HepG2 (cell line): ENCODE results near the gene ABCC5. TPM values are rescaled to one million over a fixed set of nuclear protein-coding genes. Genes with fewer than 3 reads are reported as not detected.

ENCODE experiments used
- ARNT ChIP-seq: fragments of 450-650 bp; IDR thresholded peaks from 2 replicates; pipeline ENCODE4 v1.6.1; 2017
- EEA1 ChIP-seq: sonication (generic); formaldehyde crosslinking; IDR thresholded peaks from 2 replicates; pipeline ENCODE4 v1.5.1; 2020; ENCODE audit warnings: mild to moderate bottlenecking, missing genetic modification reagents, borderline replicate concordance
- HMG20B ChIP-seq: conservative IDR thresholded peaks from 2 replicates; pipeline ENCODE4 v1.6.1; 2016; ENCODE audit warnings: missing genetic modification reagents, missing compliant biosample characterization
- ISL2 ChIP-seq: sonication (generic); formaldehyde crosslinking; IDR thresholded peaks from 2 replicates; pipeline ENCODE4 v1.5.0; 2020; ENCODE audit warnings: missing genetic modification reagents
- KLF13 ChIP-seq: sonication (generic); formaldehyde crosslinking; IDR thresholded peaks from 2 replicates; pipeline ENCODE4 v1.4.0; 2020; ENCODE audit warnings: mild to moderate bottlenecking, missing genetic modification reagents
- NFE2L1 ChIP-seq: sonication (generic); formaldehyde crosslinking; IDR thresholded peaks from 2 replicates; pipeline ENCODE4 v1.4.0; 2020; ENCODE audit warnings: missing genetic modification reagents, mild to moderate bottlenecking, borderline replicate concordance
- PCBP1 ChIP-seq: fragments of 200-400 bp; formaldehyde crosslinking; IDR thresholded peaks from 2 replicates; pipeline ENCODE4 v1.6.1; 2017; ENCODE audit warnings: mild to moderate bottlenecking, low read depth, low read length, borderline replicate concordance
- RBFOX2 ChIP-seq: fragments of 200-400 bp; formaldehyde crosslinking; IDR thresholded peaks from 2 replicates; pipeline ENCODE4 v1.6.1; 2017; ENCODE audit warnings: low read depth, mild to moderate bottlenecking, low read length
- RNF2 ChIP-seq: fragments of 450-650 bp; conservative IDR thresholded peaks from 2 replicates; pipeline ENCODE4 v1.6.1; 2016; ENCODE audit warnings: low read depth
- STAT5B ChIP-seq: sonication (generic); formaldehyde crosslinking; IDR thresholded peaks from 2 replicates; pipeline ENCODE4 v1.4.0; 2020; ENCODE audit warnings: missing genetic modification reagents
- TARDBP ChIP-seq: sonication (generic); formaldehyde crosslinking; IDR thresholded peaks from 2 replicates; pipeline ENCODE4 v1.8.0; 2022; ENCODE audit warnings: mild to moderate bottlenecking, missing genetic modification reagents
- TRIM24 ChIP-seq: sonication (generic); formaldehyde crosslinking; IDR thresholded peaks from 2 replicates; pipeline ENCODE4 v1.8.0; 2022; ENCODE audit warnings: mild to moderate bottlenecking, missing genetic modification reagents
- ZNF468 ChIP-seq: sonication (generic); formaldehyde crosslinking; IDR thresholded peaks from 2 replicates; pipeline ENCODE4 v1.8.0; 2022; ENCODE audit warnings: mild to moderate bottlenecking, moderate library complexity, missing genetic modification reagents
- ZNF75D ChIP-seq: sonication (generic); formaldehyde crosslinking; IDR thresholded peaks from 2 replicates; pipeline ENCODE4 v1.8.1; 2023; ENCODE audit warnings: missing genetic modification reagents, mild to moderate bottlenecking, borderline replicate concordance
- ZSCAN31 ChIP-seq: sonication (generic); formaldehyde crosslinking; IDR thresholded peaks from 2 replicates; pipeline ENCODE4 v1.5.0; 2020; ENCODE audit warnings: low read depth, mild to moderate bottlenecking, missing genetic modification reagents
- polyA plus RNA-seq, 8 experiments: library from polyadenylated mRNA; depleted of rRNA in 3 of 8; stranded (reverse) in 7 of 8; unstranded in 1 of 8; fragments of >200 nt; fragmentation: Illumina TruSeq in 4 of 8; extraction: Trizol in 4 of 8; gene quantifications; 2 replicates each; pipeline versions ENCODE4 v1.2.1 to v1.2.3, GENCODE V29; 2011 to 2016; ENCODE audit warnings: low read depth in 4 of 8, missing spikeins in 1 of 8, mixed read lengths in 1 of 8; ENCODE audit not compliant: insufficient read depth in 1 of 8
- total RNA-seq, 5 experiments: library from RNA; depleted of rRNA; stranded (reverse); fragments of >200 nt; fragmentation: Illumina TruSeq; extraction: Trizol; gene quantifications; 2 replicates each; pipeline ENCODE4 v1.2.3, GENCODE V29; 2016; ENCODE audit warnings: low read depth in 1 of 5
- TF ChIP-seq, protein P1 (sequence below): sonication (generic); formaldehyde crosslinking; IDR thresholded peaks from 2 replicates; pipeline ENCODE4 v1.8.1; 2023; ENCODE audit warnings: mild to moderate bottlenecking, inconsistent platforms, moderate library complexity, missing genetic modification reagents, borderline replicate concordance
- TF ChIP-seq, protein P2 (sequence below): IDR thresholded peaks from 2 replicates; pipeline ENCODE4 v1.6.1; 2016
- TF ChIP-seq, protein P3 (sequence below): sonication (generic); formaldehyde crosslinking; IDR thresholded peaks from 2 replicates; pipeline ENCODE4 v1.9.0; 2022; ENCODE audit warnings: low read depth, missing genetic modification reagents
- TF ChIP-seq, protein P4 (sequence below): sonication (generic); formaldehyde crosslinking; IDR thresholded peaks from 2 replicates; pipeline ENCODE4 v1.5.1; 2020; ENCODE audit warnings: missing genetic modification reagents, mild to moderate bottlenecking, borderline replicate concordance
- TF ChIP-seq, protein P5 (sequence below): sonication (generic); formaldehyde crosslinking; IDR thresholded peaks from 2 replicates; pipeline ENCODE4 v1.5.0; 2020; ENCODE audit warnings: mild to moderate bottlenecking, missing genetic modification reagents
- TF ChIP-seq, protein P6 (sequence below): sonication (generic); IDR thresholded peaks from 2 replicates; pipeline ENCODE4 v1.6.1; 2016; ENCODE audit warnings: low read depth, borderline replicate concordance

Gene ABCC5
- total and polyA plus RNA-seq, 2 of the 13 experiments (the other 11 are each of a cell fraction or from before 2014, with no cell fraction given), result 12.5 to 12.7 TPM

DNA sequence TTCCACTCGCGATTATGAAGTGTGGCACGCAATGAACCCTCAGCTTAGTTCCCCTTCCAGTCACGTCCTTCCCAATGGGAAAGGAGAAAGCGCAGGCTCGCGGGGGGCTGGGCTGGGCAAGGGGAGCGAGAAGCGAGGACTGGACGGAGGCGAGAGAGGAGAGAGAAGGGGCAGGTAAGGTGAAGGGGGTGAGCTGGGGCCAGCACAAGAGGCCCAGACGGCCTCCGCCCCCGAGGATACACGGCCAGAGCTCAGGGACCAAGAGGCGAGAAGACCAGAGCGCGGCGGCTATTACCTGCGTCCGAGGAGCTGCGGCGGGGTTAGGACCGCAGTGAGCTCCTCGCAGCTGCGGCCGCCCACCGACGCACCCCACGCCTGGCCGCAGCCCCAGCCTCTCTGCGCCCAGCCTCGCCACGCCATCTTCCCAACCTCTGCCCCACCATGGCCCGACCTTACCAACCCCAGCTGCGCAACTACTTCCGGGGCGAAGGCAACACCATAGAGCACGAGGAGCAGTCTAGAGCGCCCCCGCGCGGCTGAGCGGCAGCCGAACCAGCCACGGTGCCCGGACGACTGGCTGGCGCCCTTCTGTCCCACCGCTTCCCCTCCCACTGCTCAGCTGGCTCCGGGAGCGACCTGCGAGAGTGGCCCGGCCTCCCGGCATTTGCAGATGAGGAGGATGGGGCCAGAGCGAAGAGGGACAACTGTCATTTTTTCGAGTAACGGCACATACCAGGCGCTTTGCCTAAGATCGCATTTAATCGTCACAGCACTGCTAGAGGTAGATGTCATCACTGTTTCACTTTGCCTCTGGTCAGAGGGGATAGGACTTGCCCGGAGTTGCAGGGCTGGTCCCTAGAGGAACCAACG lies 133.0 kb downstream of the ABCC5 start, which contains the start of gene PARL (continued):
- TF ChIP-seq, protein P1, sequence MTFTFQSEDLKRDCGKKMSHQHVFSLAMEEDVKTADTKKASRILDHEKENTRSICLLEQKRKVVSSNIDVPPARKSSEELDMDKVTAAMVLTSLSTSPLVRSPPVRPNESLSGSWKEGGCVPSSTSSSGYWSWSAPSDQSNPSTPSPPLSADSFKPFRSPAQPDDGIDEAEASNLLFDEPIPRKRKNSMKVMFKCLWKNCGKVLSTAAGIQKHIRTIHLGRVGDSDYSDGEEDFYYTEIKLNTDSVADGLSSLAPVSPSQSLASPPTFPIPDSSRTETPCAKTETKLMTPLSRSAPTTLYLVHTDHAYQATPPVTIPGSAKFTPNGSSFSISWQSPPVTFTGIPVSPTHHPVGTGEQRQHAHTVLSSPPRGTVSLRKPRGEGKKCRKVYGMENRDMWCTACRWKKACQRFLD (CRISPR knock-in tag), result no peak
- TF ChIP-seq, protein P2, sequence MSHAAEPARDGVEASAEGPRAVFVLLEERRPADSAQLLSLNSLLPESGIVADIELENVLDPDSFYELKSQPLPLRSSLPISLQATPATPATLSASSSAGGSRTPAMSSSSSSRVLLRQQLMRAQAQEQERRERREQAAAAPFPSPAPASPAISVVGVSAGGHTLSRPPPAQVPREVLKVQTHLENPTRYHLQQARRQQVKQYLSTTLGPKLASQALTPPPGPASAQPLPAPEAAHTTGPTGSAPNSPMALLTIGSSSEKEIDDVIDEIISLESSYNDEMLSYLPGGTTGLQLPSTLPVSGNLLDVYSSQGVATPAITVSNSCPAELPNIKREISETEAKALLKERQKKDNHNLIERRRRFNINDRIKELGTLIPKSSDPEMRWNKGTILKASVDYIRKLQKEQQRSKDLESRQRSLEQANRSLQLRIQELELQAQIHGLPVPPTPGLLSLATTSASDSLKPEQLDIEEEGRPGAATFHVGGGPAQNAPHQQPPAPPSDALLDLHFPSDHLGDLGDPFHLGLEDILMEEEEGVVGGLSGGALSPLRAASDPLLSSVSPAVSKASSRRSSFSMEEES (CRISPR knock-in tag), result peak; percentile 85
- TF ChIP-seq ZSCAN31 (CRISPR knock-in tag) (peak; percentile 89), RBFOX2 (peak; percentile 98), PCBP1 (peak; percentile 77; the same call in 1 of the 2 replicates), ZNF75D (no peak), NFE2L1 (CRISPR knock-in tag) (no peak), EEA1 (CRISPR knock-in tag) (no peak), TRIM24 (no peak), ARNT (no peak), STAT5B (CRISPR knock-in tag) (0 out of 2 replicates have a peak, but pooled peaks have one; percentile 84), TARDBP (peak; percentile 99), KLF13 (CRISPR knock-in tag) (no peak), ISL2 (CRISPR knock-in tag) (peak; percentile 72), ZNF468 (CRISPR knock-in tag) (peak; percentile 91), HMG20B (0 out of 2 replicates have a peak, but pooled peaks have one; percentile 56), RNF2 (peak; percentile 81; the same call in 1 of the 2 replicates)
- TF ChIP-seq, protein P3, sequence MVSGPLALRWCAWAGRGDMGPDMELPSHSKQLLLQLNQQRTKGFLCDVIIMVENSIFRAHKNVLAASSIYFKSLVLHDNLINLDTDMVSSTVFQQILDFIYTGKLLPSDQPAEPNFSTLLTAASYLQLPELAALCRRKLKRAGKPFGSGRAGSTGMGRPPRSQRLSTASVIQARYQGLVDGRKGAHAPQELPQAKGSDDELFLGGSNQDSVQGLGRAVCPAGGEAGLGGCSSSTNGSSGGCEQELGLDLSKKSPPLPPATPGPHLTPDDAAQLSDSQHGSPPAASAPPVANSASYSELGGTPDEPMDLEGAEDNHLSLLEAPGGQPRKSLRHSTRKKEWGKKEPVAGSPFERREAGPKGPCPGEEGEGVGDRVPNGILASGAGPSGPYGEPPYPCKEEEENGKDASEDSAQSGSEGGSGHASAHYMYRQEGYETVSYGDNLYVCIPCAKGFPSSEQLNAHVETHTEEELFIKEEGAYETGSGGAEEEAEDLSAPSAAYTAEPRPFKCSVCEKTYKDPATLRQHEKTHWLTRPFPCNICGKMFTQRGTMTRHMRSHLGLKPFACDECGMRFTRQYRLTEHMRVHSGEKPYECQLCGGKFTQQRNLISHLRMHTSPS (CRISPR knock-in tag), result peak; percentile 88
- TF ChIP-seq, protein P4, sequence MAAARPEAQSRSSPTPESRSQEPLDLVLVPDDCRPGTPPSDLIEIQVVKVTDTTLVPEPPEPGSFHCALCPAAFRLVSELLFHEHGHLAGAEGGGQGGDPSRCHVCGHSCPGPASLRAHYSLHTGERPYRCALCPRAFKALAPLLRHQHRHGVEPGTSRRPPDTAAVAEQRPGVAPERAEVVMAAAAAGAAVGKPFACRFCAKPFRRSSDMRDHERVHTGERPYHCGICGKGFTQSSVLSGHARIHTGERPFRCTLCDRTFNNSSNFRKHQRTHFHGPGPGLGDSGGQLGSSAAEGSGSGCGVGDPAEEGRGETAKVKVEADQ (CRISPR knock-in tag), result peak; percentile 97
- TF ChIP-seq, protein P5, sequence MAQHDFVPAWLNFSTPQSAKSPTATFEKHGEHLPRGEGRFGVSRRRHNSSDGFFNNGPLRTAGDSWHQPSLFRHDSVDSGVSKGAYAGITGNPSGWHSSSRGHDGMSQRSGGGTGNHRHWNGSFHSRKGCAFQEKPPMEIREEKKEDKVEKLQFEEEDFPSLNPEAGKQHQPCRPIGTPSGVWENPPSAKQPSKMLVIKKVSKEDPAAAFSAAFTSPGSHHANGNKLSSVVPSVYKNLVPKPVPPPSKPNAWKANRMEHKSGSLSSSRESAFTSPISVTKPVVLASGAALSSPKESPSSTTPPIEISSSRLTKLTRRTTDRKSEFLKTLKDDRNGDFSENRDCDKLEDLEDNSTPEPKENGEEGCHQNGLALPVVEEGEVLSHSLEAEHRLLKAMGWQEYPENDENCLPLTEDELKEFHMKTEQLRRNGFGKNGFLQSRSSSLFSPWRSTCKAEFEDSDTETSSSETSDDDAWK (CRISPR knock-in tag), result no peak
- TF ChIP-seq, protein P6, sequence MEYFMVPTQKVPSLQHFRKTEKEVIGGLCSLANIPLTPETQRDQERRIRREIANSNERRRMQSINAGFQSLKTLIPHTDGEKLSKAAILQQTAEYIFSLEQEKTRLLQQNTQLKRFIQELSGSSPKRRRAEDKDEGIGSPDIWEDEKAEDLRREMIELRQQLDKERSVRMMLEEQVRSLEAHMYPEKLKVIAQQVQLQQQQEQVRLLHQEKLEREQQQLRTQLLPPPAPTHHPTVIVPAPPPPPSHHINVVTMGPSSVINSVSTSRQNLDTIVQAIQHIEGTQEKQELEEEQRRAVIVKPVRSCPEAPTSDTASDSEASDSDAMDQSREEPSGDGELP, result peak; percentile 99
